Hepatocyte (in vitro differentiated cells): ENCODE data around the gene KLHL30. TPM values are rescaled to one million over a fixed set of nuclear protein-coding genes. Genes with fewer than 3 reads are reported as not detected.
A peak's percentile ranks its signal among the peaks of the same experiment; 100 is the strongest.

ENCODE experiments used
- DNase-seq: peaks from one replicate; pipeline ENCODE4 v3.0.0-alpha.2; 2016; ENCODE audit warnings: low spot score
- H2AFZ ChIP-seq: fragments of 200-600 bp; sonication (generic); 2 replicates; pipeline ENCODE4 v1.6.0; 2016; ENCODE audit warnings: antibody characterized with exemption, mild to moderate bottlenecking
- H3K27ac ChIP-seq: fragments of 200-600 bp; sonication (generic); 2 replicates; pipeline ENCODE4 v1.5.1; 2016; ENCODE audit warnings: mild to moderate bottlenecking
- H3K27me3 ChIP-seq: fragments of 200-600 bp; sonication (generic); 2 replicates; pipeline ENCODE4 v1.6.1; 2016
- H3K36me3 ChIP-seq: fragments of 200-600 bp; sonication (generic); replicated peaks from 2 replicates; pipeline ENCODE4 v1.5.1; 2016; ENCODE audit warnings: low read depth; ENCODE audit not compliant: insufficient read depth
- H3K4me1 ChIP-seq: fragments of 200-600 bp; sonication (generic); 2 replicates; pipeline ENCODE4 v1.5.1; 2016; ENCODE audit warnings: mild to moderate bottlenecking, moderate library complexity; ENCODE audit not compliant: insufficient read depth
- H3K4me2 ChIP-seq: fragments of 200-600 bp; sonication (generic); 2 replicates; pipeline ENCODE4 v1.6.0; 2016
- H3K4me3 ChIP-seq: fragments of 200-600 bp; sonication (generic); 2 replicates; pipeline ENCODE4 v1.5.1; 2016; ENCODE audit warnings: mild to moderate bottlenecking
- H3K79me2 ChIP-seq: fragments of 200-600 bp; sonication (generic); 2 replicates; pipeline ENCODE4 v1.6.0; 2017; ENCODE audit warnings: mild to moderate bottlenecking
- H3K9me2 ChIP-seq: fragments of 200-600 bp; sonication (generic); replicated peaks from 2 replicates; pipeline ENCODE4 v1.6.0; 2017; ENCODE audit warnings: mild to moderate bottlenecking; ENCODE audit not compliant: insufficient read depth
- H3K9me3 ChIP-seq: fragments of 200-600 bp; sonication (generic); 2 replicates; pipeline ENCODE4 v1.5.1; 2016; ENCODE audit warnings: low read depth, mild to moderate bottlenecking
- H4K20me1 ChIP-seq: fragments of 200-600 bp; sonication (generic); 2 replicates; pipeline ENCODE4 v1.6.0; 2016; ENCODE audit warnings: mild to moderate bottlenecking; ENCODE audit not compliant: insufficient read depth, poor library complexity, severe bottlenecking
- CTCF ChIP-seq: fragments of 200-600 bp; sonication (generic); IDR thresholded peaks from 2 replicates; pipeline ENCODE4 v1.5.1; 2016; ENCODE audit warnings: antibody characterized with exemption, mild to moderate bottlenecking; ENCODE audit not compliant: poor library complexity
- EZH2 ChIP-seq: fragments of 200-600 bp; sonication (generic); IDR thresholded peaks from 2 replicates; pipeline ENCODE4 v1.6.1; 2016; ENCODE audit warnings: antibody characterized with exemption, mild to moderate bottlenecking, borderline replicate concordance
- EZH2phosphoT487 ChIP-seq: fragments of 200-600 bp; sonication (generic); IDR thresholded peaks from one replicate; pipeline ENCODE4 v1.6.1; 2018; ENCODE audit warnings: antibody characterized with exemption, mild to moderate bottlenecking, low read depth, moderate library complexity; ENCODE audit not compliant: unreplicated experiment, severe bottlenecking
- WGBS: methylation state at CpG from one replicate; pipeline ENCODE4 v1.1.6; 2016; ENCODE audit warnings: low lambda C conversion rate; ENCODE audit errors: missing lambda C conversion rate; 5-methylcytosine and 5-hydroxymethylcytosine counted together
- polyA plus RNA-seq: library from polyadenylated mRNA; unstranded; fragments of >200 nt; fragmentation: Nextera tagmentation; extraction: Ambion mirVana; gene quantifications from 2 replicates; pipeline ENCODE4 v1.2.1, GENCODE V29; 2016
- total RNA-seq: library from RNA; depleted of rRNA; stranded (reverse); fragments of >200 nt; gene quantifications from 2 replicates; pipeline ENCODE4 v1.2.3, GENCODE V29; 2014

The KLHL30 gene
- total and polyA plus RNA-seq, 2 experiments from 2014 or later = 0.15 TPM; not detected in 1

DNA sequence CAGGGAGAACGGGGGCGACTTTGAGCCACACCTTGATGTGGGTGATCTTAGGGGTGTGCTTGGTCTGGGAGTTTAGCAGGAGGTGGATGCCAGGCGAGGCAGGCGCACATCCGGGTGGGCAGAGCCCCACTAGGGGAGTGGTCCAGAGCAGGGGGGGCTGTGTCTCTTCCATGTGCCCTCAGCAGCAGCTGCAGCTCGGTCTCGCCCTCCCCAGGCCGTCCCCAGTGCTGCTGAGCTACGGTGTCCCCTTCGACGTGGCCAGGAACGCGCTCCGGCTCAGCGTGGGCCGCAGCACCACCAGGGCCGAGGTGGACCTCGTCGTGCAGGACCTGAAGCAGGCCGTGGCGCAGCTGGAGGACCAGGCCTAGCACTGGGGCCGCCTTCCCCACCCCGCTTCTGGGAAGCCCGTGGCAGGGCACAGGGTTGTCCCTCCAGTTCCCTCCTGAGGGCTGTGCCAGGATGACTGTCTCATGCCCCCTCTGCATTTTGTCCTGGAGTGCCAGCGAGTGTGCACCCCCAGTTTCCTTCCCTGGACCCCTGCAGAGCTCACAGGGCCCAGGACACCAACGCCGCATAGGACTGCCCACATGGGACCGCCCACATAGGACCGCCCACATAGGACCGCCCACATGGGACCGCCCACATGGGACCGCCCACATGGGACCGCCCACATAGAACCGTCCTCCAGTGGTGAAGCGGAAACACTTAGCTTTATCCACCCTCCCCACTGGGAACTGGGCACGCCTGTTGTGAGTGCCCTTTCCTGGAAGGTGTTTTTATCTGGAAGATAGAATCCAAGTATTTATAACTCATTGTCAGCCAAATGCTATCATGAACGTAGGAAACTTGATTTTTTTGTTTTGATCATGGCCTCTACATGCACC is 40.2 kb upstream of the KLHL30 start:
- Histone ChIP-seq H4K20me1 (no peaks in the 10 kb centered on the region), H3K4me1 (no peaks in the 10 kb centered on the region), H3K4me3 (no peak overlapping the region), H3K27ac (no peak overlapping the region), H3K9me3 (no peaks in the 10 kb centered on the region), H3K36me3 (no peaks in the 10 kb centered on the region), H3K27me3 (no peaks in the 10 kb centered on the region), H2AFZ (no peak overlapping the region), H3K4me2 (no peak overlapping the region), H3K79me2 (no peaks in the 10 kb centered on the region), H3K9me2 (no peaks in the 10 kb centered on the region)
- peak; percentile 35 for DNase-seq
- WGBS = 87% methylated on average over 35 of the region's 37 CpGs
- TF ChIP-seq EZH2 (no peak), CTCF (no peak)

GRCh38 chr2:238098901-238099713 is 39.4 kb upstream of the KLHL30 start:
- TF ChIP-seq EZH2 (no peak), EZH2phosphoT487 (no peak), CTCF (no peak)
- no peak for DNase-seq
- Histone ChIP-seq H3K9me2 (no peaks in the 10 kb centered on the region), H4K20me1 (no peaks in the 10 kb centered on the region), H3K4me1 (no peaks in the 10 kb centered on the region), H3K4me3 (no peak overlapping the region), H3K27me3 (no peaks in the 10 kb centered on the region), H3K27ac (no peak overlapping the region), H3K9me3 (no peaks in the 10 kb centered on the region), H2AFZ (no peak overlapping the region), H3K4me2 (no peak overlapping the region), H3K79me2 (no peaks in the 10 kb centered on the region), H3K36me3 (no peaks in the 10 kb centered on the region)
- WGBS = 83% methylated on average over 17 of the region's 17 CpGs

GRCh38 chr2:238099714-238100048 is 38.8 kb upstream of the KLHL30 start:
- no peak overlapping the region for H3K4me2 ChIP-seq
- H3K9me3 ChIP-seq = no peaks in the 10 kb centered on the region
- H3K27ac ChIP-seq = no peak overlapping the region
- H3K27me3 ChIP-seq = no peaks in the 10 kb centered on the region
- H3K9me2 ChIP-seq = no peaks in the 10 kb centered on the region
- H2AFZ ChIP-seq = no peak overlapping the region
- no peak for DNase-seq
- 90% methylated on average over 10 of the region's 10 CpGs for WGBS
- no peak for TF ChIP-seq EZH2phosphoT487
- TF ChIP-seq EZH2 = no peak
- no peaks in the 10 kb centered on the region for H3K36me3 ChIP-seq
- no peaks in the 10 kb centered on the region for H3K79me2 ChIP-seq
- H3K4me3 ChIP-seq = no peak overlapping the region
- H3K4me1 ChIP-seq = no peaks in the 10 kb centered on the region
- H4K20me1 ChIP-seq = no peaks in the 10 kb centered on the region
